ENCODE measurements around the gene HINT3. TPM values are rescaled to one million over a fixed set of nuclear protein-coding genes. Genes with fewer than 3 reads are reported as not detected.

The HINT3 gene
- total and polyA plus RNA-seq, 2 of the 13 experiments (the other 11 are each of a cell fraction or from before 2014, with no cell fraction given): 3.1 to 22.8 TPM

DNA sequence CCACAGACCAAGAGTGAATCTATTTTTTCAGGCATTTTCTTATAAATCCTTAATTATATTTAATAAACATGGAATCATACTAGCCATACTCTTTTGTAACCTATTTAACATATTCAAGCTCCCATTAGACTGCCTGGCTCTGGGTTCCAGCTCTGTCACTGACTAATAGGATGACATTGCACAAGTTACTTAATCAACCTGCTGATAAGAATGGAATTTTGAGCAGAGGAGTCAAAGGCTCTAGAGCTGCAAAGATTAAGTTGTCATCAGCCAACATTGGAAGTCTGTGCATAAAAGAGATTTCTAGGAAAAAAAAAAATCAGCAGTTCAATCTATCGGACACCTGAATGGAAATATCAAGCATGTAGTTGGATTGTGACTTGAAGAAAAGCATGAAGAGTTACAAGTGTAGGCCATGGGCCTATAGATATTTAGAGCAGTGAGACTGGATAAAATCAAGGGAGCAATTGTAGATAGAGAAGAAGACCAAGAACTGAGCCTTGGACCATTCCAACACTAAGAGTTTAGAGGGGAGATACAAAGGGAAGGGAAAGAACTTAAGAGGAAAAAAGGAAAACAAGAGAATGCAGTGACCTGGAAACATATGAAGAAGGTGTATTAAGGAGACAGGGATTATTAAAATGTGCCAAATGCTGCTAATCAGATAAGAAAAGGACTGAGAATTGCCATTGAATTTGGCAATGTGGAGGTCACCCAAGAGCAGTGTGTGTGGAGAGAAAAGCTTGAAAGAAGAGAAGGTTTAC lies 11.0 kb upstream of the HINT3 start (continued):
- no peak for TF ChIP-seq ZNF546 (CRISPR knock-in tag; conservative IDR thresholded peaks at IDR 0.05)
- TF ChIP-seq PRDM10 (CRISPR knock-in tag; IDR thresholded peaks at IDR 0.05; ENCODE audit: low read depth): peak; percentile 68
- TF ChIP-seq LCORL (IDR thresholded peaks at IDR 0.05): no peak
- TF ChIP-seq LCORL (CRISPR knock-in tag; IDR thresholded peaks at IDR 0.05): 0 out of 2 replicates have a peak, but pooled peaks have one; percentile 2
- TF ChIP-seq HBP1 (CRISPR knock-in tag; IDR thresholded peaks at IDR 0.05; ENCODE audit: low read depth): no peak
- TF ChIP-seq NCOA2 (CRISPR knock-in tag; IDR thresholded peaks at IDR 0.05): peak; percentile 48; the same call in 1 of the 2 replicates

DNA sequence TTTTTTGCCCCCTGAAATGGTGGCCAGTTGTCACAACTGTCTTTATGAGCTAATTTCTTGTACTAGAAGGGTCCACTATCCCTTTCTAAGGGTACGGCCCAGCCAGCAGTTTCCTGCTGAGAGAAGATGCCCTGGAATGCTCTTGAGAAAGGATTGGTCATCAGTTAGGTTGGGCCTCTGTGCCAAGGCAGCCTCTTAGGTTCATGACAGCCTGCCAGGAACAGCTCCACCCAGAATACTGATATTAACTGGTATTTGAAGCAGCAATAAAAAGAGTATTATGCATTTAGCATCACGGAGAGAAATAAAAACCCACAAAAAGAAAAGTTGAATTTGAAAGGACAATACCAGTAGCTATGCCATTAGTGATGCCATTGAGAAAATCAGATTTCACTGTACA lies 9.0 kb upstream of the HINT3 start:
- FAIRE-seq (no peak), DNase-seq (ENCODE audit: low spot score) (no peak), ATAC-seq (no peak)
- in situ Hi-C loops (cut with HindIII; ENCODE audit: extremely low pct_ligation_motif_present, low pct_unique_long_range_greater_than_20kb): no loop called here
- H3K4me2 ChIP-seq (ENCODE audit: low read depth, low read length): no peak overlapping the region
- intact Hi-C loops (cut with micrococcal nuclease; ENCODE audit: unreplicated experiment): no loop called here
- no peaks in the 10 kb centered on the region for H3K27me3 ChIP-seq (ENCODE audit: control insufficient read depth in 1 of 2, insufficient read depth in 2 of 2, low read length in 2 of 2)
- 93% methylated on average over 2 of the region's 2 CpGs for WGBS (ENCODE audit: low lambda C conversion rate)
- peaks cover 81% of the 10 kb centered on the region for H3K4me1 ChIP-seq (ENCODE audit: insufficient read depth, low read length)
- CTCF ChIA-PET (ENCODE audit: low intra/inter-chr PET ratio, low total read pairs): no interaction called here
- BruUV-seq (replicated peaks): no TSS peak
- H3K9ac ChIP-seq (ENCODE audit: insufficient read depth, low read depth, low read length): no peak overlapping the region
- no peak overlapping the region for H3K4me3 ChIP-seq (replicated peaks in 1 of 3; ENCODE audit: insufficient read depth in 1 of 3, low read depth in 2 of 3, low read length in 3 of 3)
- no peak overlapping the region for H3K27ac ChIP-seq (ENCODE audit: extremely low read length, insufficient read depth, low read length)
- no peak overlapping the region for H2AFZ ChIP-seq (ENCODE audit: low read length)
- H3K79me2 ChIP-seq (ENCODE audit: insufficient read depth, low read length): no peaks in the 10 kb centered on the region
- POLR2A ChIA-PET: interaction anchor here (5.4 kb wide), 1 partner anchor 9 kb away, joined by 48 read pairs; the partner anchor contains the start of gene HINT3
- no peaks in the 10 kb centered on the region for H3K36me3 ChIP-seq (replicated peaks in 1 of 2; ENCODE audit: control insufficient read depth in 1 of 2, insufficient read depth in 2 of 2, low read length in 2 of 2)
- no peaks in the 10 kb centered on the region for H4K20me1 ChIP-seq (ENCODE audit: insufficient read depth, low read length)
- no peaks in the 10 kb centered on the region for H3K9me3 ChIP-seq (ENCODE audit: low read length)
- no peak for TF ChIP-seq ZNF235 (CRISPR knock-in tag; IDR thresholded peaks at IDR 0.05; ENCODE audit: borderline replicate concordance)
- TF ChIP-seq MEIS1 (CRISPR knock-in tag; IDR thresholded peaks at IDR 0.05; ENCODE audit: borderline replicate concordance): no peak
- no peak for TF ChIP-seq NFATC3 (CRISPR knock-in tag; IDR thresholded peaks at IDR 0.05)
- TF ChIP-seq RAD51 (IDR thresholded peaks at IDR 0.05; ENCODE audit: borderline replicate concordance): no peak
- no peak for TF ChIP-seq ETV6 (CRISPR knock-in tag; conservative IDR thresholded peaks at IDR 0.05)
- TF ChIP-seq ZNF792 (CRISPR knock-in tag; IDR thresholded peaks at IDR 0.05): no peak
- TF ChIP-seq HBP1 (CRISPR knock-in tag; IDR thresholded peaks at IDR 0.05; ENCODE audit: low read depth): no peak
- TF ChIP-seq MLXIP (CRISPR knock-in tag; IDR thresholded peaks at IDR 0.05; ENCODE audit: borderline replicate concordance): no peak
